H9 (cell line): ENCODE results near the gene BICD2. TPM values are rescaled to one million over a fixed set of nuclear protein-coding genes. Genes with fewer than 3 reads are reported as not detected.

ENCODE experiments used
- DNase-seq: peaks from one replicate; pipeline ENCODE4 v3.0.0-alpha.2; 2017
- H2AFZ ChIP-seq: one replicate; pipeline ENCODE4 v1.6.1; 2013; ENCODE audit warnings: mild to moderate bottlenecking, low read length, control low read depth, moderate library complexity
- H2AK5ac ChIP-seq: 2 replicates; pipeline ENCODE4 v1.6.1; 2013; ENCODE audit warnings: low read length, control low read depth, mixed read lengths; ENCODE audit not compliant: insufficient read length
- H2BK120ac ChIP-seq: one replicate; pipeline ENCODE4 v1.6.1; 2013; ENCODE audit warnings: low read depth, mild to moderate bottlenecking, low read length, control low read depth, inconsistent platforms; ENCODE audit not compliant: poor library complexity, severe bottlenecking
- H2BK12ac ChIP-seq: 2 replicates; pipeline ENCODE4 v1.6.1; 2013; ENCODE audit warnings: low read length, control low read depth, mixed read lengths, low read depth; ENCODE audit not compliant: insufficient read length
- H2BK15ac ChIP-seq: 2 replicates; pipeline ENCODE4 v1.6.1; 2013; ENCODE audit warnings: low read depth, low read length, control low read depth
- H2BK20ac ChIP-seq: one replicate; pipeline ENCODE4 v1.6.1; 2013; ENCODE audit warnings: low read depth, mild to moderate bottlenecking, low read length, control low read depth, inconsistent platforms; ENCODE audit not compliant: poor library complexity, severe bottlenecking
- H2BK5ac ChIP-seq: 2 replicates; pipeline ENCODE4 v1.6.1; 2013; ENCODE audit warnings: low read length, control low read depth, mixed read lengths; ENCODE audit not compliant: insufficient read length
- H3K14ac ChIP-seq: 2 replicates; pipeline ENCODE4 v1.6.1; 2013; ENCODE audit warnings: low read length, control low read depth; ENCODE audit not compliant: insufficient read depth
- H3K18ac ChIP-seq: 2 replicates; pipeline ENCODE4 v1.6.1; 2013; ENCODE audit warnings: low read depth, mild to moderate bottlenecking, mixed read lengths, low read length, control low read depth; ENCODE audit not compliant: insufficient read length
- H3K23ac ChIP-seq: 2 replicates; pipeline ENCODE4 v1.6.1; 2013; ENCODE audit warnings: low read length, control low read depth, mixed read lengths, low read depth; ENCODE audit not compliant: insufficient read length
- H3K23me2 ChIP-seq: 2 replicates; pipeline ENCODE4 v1.6.1; 2013; ENCODE audit warnings: low read depth, mild to moderate bottlenecking, mixed read lengths, low read length, control low read depth; ENCODE audit not compliant: insufficient read length, poor library complexity, severe bottlenecking
- H3K27ac ChIP-seq: 2 replicates; pipeline ENCODE4 v1.5.1; 2013; ENCODE audit warnings: low read length, control low read depth, mixed read lengths, low read depth; ENCODE audit not compliant: insufficient read length
- H3K27me3 ChIP-seq: 2 replicates; pipeline ENCODE4 v1.6.1; 2013; ENCODE audit warnings: low read length, control low read depth, inconsistent platforms; ENCODE audit not compliant: insufficient read depth
- H3K4ac ChIP-seq: 2 replicates; pipeline ENCODE4 v1.6.1; 2013; ENCODE audit warnings: low read depth, mild to moderate bottlenecking, control low read depth, inconsistent platforms, low read length, moderate library complexity
- H3K4me1 ChIP-seq: 2 replicates; pipeline ENCODE4 v1.6.1; 2013; ENCODE audit warnings: low read length, control low read depth, inconsistent platforms; ENCODE audit not compliant: insufficient read depth
- H3K4me2 ChIP-seq: 2 replicates; pipeline ENCODE4 v1.6.1; 2013; ENCODE audit warnings: low read length, control low read depth, mixed read lengths; ENCODE audit not compliant: insufficient read length, insufficient read depth
- H3K56ac ChIP-seq: 2 replicates; pipeline ENCODE4 v1.6.1; 2013; ENCODE audit warnings: low read depth, mild to moderate bottlenecking, mixed read lengths, low read length, control low read depth; ENCODE audit not compliant: insufficient read length
- H3K79me1 ChIP-seq: 2 replicates; pipeline ENCODE4 v1.6.1; 2013; ENCODE audit warnings: low read depth, mild to moderate bottlenecking, moderate library complexity, low read length, control low read depth, inconsistent platforms; ENCODE audit not compliant: insufficient read depth, poor library complexity, severe bottlenecking
- H3K79me2 ChIP-seq: 2 replicates; pipeline ENCODE4 v1.6.1; 2013; ENCODE audit warnings: low read length, control low read depth, inconsistent platforms; ENCODE audit not compliant: insufficient read depth
- H3K9ac ChIP-seq: 2 replicates; pipeline ENCODE4 v1.6.1; 2013; ENCODE audit warnings: low read length, control low read depth, mixed read lengths; ENCODE audit not compliant: insufficient read length; ENCODE audit errors: extremely low read depth
- H3K9me3 ChIP-seq: one replicate; pipeline ENCODE4 v1.6.1; 2013; ENCODE audit warnings: low read depth, low read length, inconsistent platforms; ENCODE audit not compliant: control insufficient read depth
- H3T11ph ChIP-seq: one replicate; pipeline ENCODE4 v1.6.1; 2013; ENCODE audit warnings: mild to moderate bottlenecking, low read length, control low read depth, inconsistent platforms
- H4K20me1 ChIP-seq: one replicate; pipeline ENCODE4 v1.6.1; 2013; ENCODE audit not compliant: control insufficient read depth, insufficient read length, insufficient read depth
- H4K5ac ChIP-seq: 2 replicates; pipeline ENCODE4 v1.6.1; 2013; ENCODE audit warnings: low read depth, mild to moderate bottlenecking, mixed read lengths, low read length, control low read depth; ENCODE audit not compliant: insufficient read length
- H4K8ac ChIP-seq: replicated peaks from 2 replicates; pipeline ENCODE4 v1.6.1; 2013; ENCODE audit warnings: low read length, control low read depth, mixed read lengths, low read depth; ENCODE audit not compliant: insufficient read length
- H4K91ac ChIP-seq: 2 replicates; pipeline ENCODE4 v1.6.1; 2013; ENCODE audit warnings: low read depth, mild to moderate bottlenecking, moderate library complexity, mixed read lengths, low read length, control low read depth; ENCODE audit not compliant: insufficient read length
- H3K27ac Mint-ChIP-seq, 3 experiments: 2 replicates in 2 of 3; 3 replicates in 1 of 3; pipeline ENCODE4 v1.8.0; 2020 to 2021; ENCODE audit warnings: mixed read lengths in 3 of 3, mild to moderate bottlenecking in 1 of 3, moderate library complexity in 1 of 3
- H3K27me3 Mint-ChIP-seq: 2 replicates; pipeline ENCODE4 v1.8.0; 2021; ENCODE audit warnings: low read depth, mild to moderate bottlenecking, moderate library complexity, mixed read lengths
- H3K36me3 Mint-ChIP-seq, 3 experiments: 2 replicates in 2 of 3; 3 replicates in 1 of 3; pipeline ENCODE4 v1.8.0; 2020 to 2021; ENCODE audit warnings: low read depth in 3 of 3, mixed read lengths in 3 of 3; ENCODE audit not compliant: insufficient read depth in 1 of 3
- H3K4me1 Mint-ChIP-seq, 2 experiments: 2 replicates each; pipeline ENCODE4 v1.8.0; 2020; ENCODE audit warnings: mixed read lengths in 2 of 2
- H3K4me3 Mint-ChIP-seq, 2 experiments: 2 replicates in 1 of 2; 3 replicates in 1 of 2; pipeline ENCODE4 v1.8.0; 2020 to 2021; ENCODE audit warnings: mild to moderate bottlenecking in 2 of 2, mixed read lengths in 2 of 2, moderate library complexity in 1 of 2
- H3K9me3 Mint-ChIP-seq, 2 experiments: 2 replicates in 1 of 2; 3 replicates in 1 of 2; pipeline ENCODE4 v1.8.0; 2020; ENCODE audit warnings: mild to moderate bottlenecking in 2 of 2, mixed read lengths in 2 of 2, moderate library complexity in 1 of 2
- WGBS: extraction: QIAGEN DNeasy Blood & Tissue Kit; methylation state at CpG from one replicate; pipeline ENCODE4 v1.1.7; 2013; ENCODE audit warnings: missing lambda C conversion rate, low lambda C conversion rate, mixed read lengths; ENCODE audit not compliant: insufficient read length; ENCODE audit errors: extremely low coverage; 5-methylcytosine and 5-hydroxymethylcytosine counted together
- total RNA-seq: library from RNA; stranded (reverse); gene quantifications from 2 replicates; pipeline ENCODE4 v1.2.1, GENCODE V29; 2021
- TF ChIP-seq, protein P1 (sequence below): fragments of 200-600 bp; sonication (generic); conservative IDR thresholded peaks from 3 replicates; pipeline ENCODE4 v1.8.0; 2021; ENCODE audit warnings: antibody characterized with exemption, mild to moderate bottlenecking

The BICD2 gene
- total RNA-seq, 1 experiment from 2014 or later, result 22.3 TPM

GRCh38 chr9:92716557-92716956, 48.1 kb downstream of the BICD2 start:
- no peaks in the 10 kb centered on the region for H3K23me2 ChIP-seq
- no peak overlapping the region for H3K27ac ChIP-seq
- TF ChIP-seq, protein P1, sequence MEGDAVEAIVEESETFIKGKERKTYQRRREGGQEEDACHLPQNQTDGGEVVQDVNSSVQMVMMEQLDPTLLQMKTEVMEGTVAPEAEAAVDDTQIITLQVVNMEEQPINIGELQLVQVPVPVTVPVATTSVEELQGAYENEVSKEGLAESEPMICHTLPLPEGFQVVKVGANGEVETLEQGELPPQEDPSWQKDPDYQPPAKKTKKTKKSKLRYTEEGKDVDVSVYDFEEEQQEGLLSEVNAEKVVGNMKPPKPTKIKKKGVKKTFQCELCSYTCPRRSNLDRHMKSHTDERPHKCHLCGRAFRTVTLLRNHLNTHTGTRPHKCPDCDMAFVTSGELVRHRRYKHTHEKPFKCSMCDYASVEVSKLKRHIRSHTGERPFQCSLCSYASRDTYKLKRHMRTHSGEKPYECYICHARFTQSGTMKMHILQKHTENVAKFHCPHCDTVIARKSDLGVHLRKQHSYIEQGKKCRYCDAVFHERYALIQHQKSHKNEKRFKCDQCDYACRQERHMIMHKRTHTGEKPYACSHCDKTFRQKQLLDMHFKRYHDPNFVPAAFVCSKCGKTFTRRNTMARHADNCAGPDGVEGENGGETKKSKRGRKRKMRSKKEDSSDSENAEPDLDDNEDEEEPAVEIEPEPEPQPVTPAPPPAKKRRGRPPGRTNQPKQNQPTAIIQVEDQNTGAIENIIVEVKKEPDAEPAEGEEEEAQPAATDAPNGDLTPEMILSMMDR, result peak; percentile 95
- H3K9ac ChIP-seq, result no peak overlapping the region
- no peaks in the 10 kb centered on the region for H3K4me1 ChIP-seq
- no peak overlapping the region for H2BK20ac ChIP-seq
- H2AK5ac ChIP-seq, result no peak overlapping the region
- no CpG with 5 or more reads among the region's 4 CpGs for WGBS
- H3T11ph ChIP-seq, result no peak overlapping the region
- no peaks in the 10 kb centered on the region for H3K4me1 Mint-ChIP-seq
- no peak overlapping the region for H2BK15ac ChIP-seq
- no peak overlapping the region for H4K8ac ChIP-seq
- H3K27ac Mint-ChIP-seq, result no peak overlapping the region
- H3K14ac ChIP-seq, result no peak overlapping the region
- no peak overlapping the region for H3K18ac ChIP-seq
- H2BK5ac ChIP-seq, result no peak overlapping the region
- H3K9me3 Mint-ChIP-seq, result no peaks in the 10 kb centered on the region
- H3K4me3 Mint-ChIP-seq, result no peak overlapping the region
- no peak overlapping the region for H4K91ac ChIP-seq
- H3K79me1 ChIP-seq, result no peaks in the 10 kb centered on the region
- no peaks in the 10 kb centered on the region for H3K27me3 Mint-ChIP-seq
- no peak overlapping the region for H3K23ac ChIP-seq
- DNase-seq, result peak; percentile 83
- H2AFZ ChIP-seq, result no peak overlapping the region
- H3K79me2 ChIP-seq, result no peaks in the 10 kb centered on the region
- H3K9me3 ChIP-seq, result no peaks in the 10 kb centered on the region
- H3K4me2 ChIP-seq, result no peak overlapping the region
- no peak overlapping the region for H4K5ac ChIP-seq
- H2BK12ac ChIP-seq, result no peak overlapping the region
- no peak overlapping the region for H3K4ac ChIP-seq
- no peaks in the 10 kb centered on the region for H3K27me3 ChIP-seq
- peaks cover 2% of the 10 kb centered on the region for H4K20me1 ChIP-seq
- H2BK120ac ChIP-seq, result no peak overlapping the region
- H3K56ac ChIP-seq, result no peak overlapping the region
- peaks cover 31 to 82% (median 71%) of the 10 kb centered on the region in 3 experiments; a peak in 6 of 7 replicates for H3K36me3 Mint-ChIP-seq
